AG04449 (cell line): Measurements from ENCODE around the gene SH3D19.

Source experiments
- CTCF ChIA-PET: fragments of 350-600 bp; formaldehyde crosslinking; extraction: SDS; loops from one replicate; lab custom pipeline; 2021; ENCODE audit warnings: antibody characterized with exemption; lab: Yijun Ruan, JAX
- POLR2A ChIA-PET: fragments of 400-600, 350-600 bp; formaldehyde crosslinking; extraction: SDS; loops from one replicate; lab custom pipeline; 2020; ENCODE audit warnings: antibody characterized with exemption, inconsistent platforms; lab: Yijun Ruan, JAX
- DNase-seq: peaks from one replicate; pipeline ENCODE4 v3.0.0-alpha.2; 2010; ENCODE audit warnings: low read depth, low spot score
- H3K4me3 ChIP-seq: 2 replicates; pipeline ENCODE4 v1.5.1; 2011; ENCODE audit warnings: low read depth, mild to moderate bottlenecking, control low read depth, low read length
- CTCF ChIP-seq: IDR thresholded peaks from one replicate; pipeline ENCODE4 v1.5.1; 2011; ENCODE audit warnings: mild to moderate bottlenecking, moderate library complexity, low read length, control low read depth, inconsistent platforms; ENCODE audit not compliant: insufficient read depth; ENCODE audit errors: missing control alignments

The SH3D19 gene

GRCh38 chr4:151097759-151098158, 227.6 kb downstream of the SH3D19 start:
- TF ChIP-seq CTCF: no peak
- ChIA-PET CTCF (interaction anchor here (1.2 kb wide), 1 partner anchor 12 kb away, joined by 5 read pairs; no protein-coding TSS in a partner anchor), POLR2A (no interaction called here)
- H3K4me3 ChIP-seq: no peak overlapping the region
- no peak for DNase-seq

- DNase-seq: no peak
- ChIA-PET CTCF (no interaction called here), POLR2A (no interaction called here)
- no peak overlapping the region for H3K4me3 ChIP-seq
- TF ChIP-seq CTCF: no peak
These were observed 230.3 kb downstream of the SH3D19 start for GRCh38 chr4:151095142-151095541.

- POLR2A ChIA-PET: no interaction called here
- CTCF ChIA-PET: no interaction called here
- no peak for DNase-seq
- no peak overlapping the region for H3K4me3 ChIP-seq
- TF ChIP-seq CTCF: no peak
These were observed 231.1 kb downstream of the SH3D19 start for GRCh38 chr4:151094290-151094751.

GRCh38 chr4:151093203-151093602, 232.2 kb downstream of the SH3D19 start:
- no peak for TF ChIP-seq CTCF
- no peak for DNase-seq
- CTCF ChIA-PET: no interaction called here
- H3K4me3 ChIP-seq: no peak overlapping the region
- POLR2A ChIA-PET: no interaction called here

- no peak for TF ChIP-seq CTCF
- H3K4me3 ChIP-seq: no peak overlapping the region
- DNase-seq: no peak
- CTCF ChIA-PET: no interaction called here
- POLR2A ChIA-PET: no interaction called here
These were observed 232.9 kb downstream of the SH3D19 start for GRCh38 chr4:151092488-151092887.

GRCh38 chr4:151091047-151091446, 234.4 kb downstream of the SH3D19 start:
- CTCF ChIA-PET: no interaction called here
- no peak for TF ChIP-seq CTCF
- H3K4me3 ChIP-seq: no peak overlapping the region
- POLR2A ChIA-PET: no interaction called here
- no peak for DNase-seq
